WERI-Rb-1 (cell line): Measurements from ENCODE around the gene KLF2.

Source experiments
- DNase-seq: peaks from one replicate; pipeline ENCODE4 v3.0.0-alpha.2; 2020
- H3K27ac ChIP-seq: fragments of 250-450 bp; sonication (Bioruptor Pico); 2 replicates; pipeline ENCODE4 v1.5.1; 2020; ENCODE audit warnings: mild to moderate bottlenecking, moderate library complexity
- H3K27me3 ChIP-seq: fragments of 250-450 bp; sonication (Bioruptor Pico); 2 replicates; pipeline ENCODE4 v1.5.1; 2021; ENCODE audit warnings: mild to moderate bottlenecking, low read depth, moderate library complexity; ENCODE audit not compliant: insufficient read depth, severe bottlenecking
- H3K36me3 ChIP-seq: fragments of 250-450 bp; sonication (Bioruptor Pico); 2 replicates; pipeline ENCODE4 v1.5.1; 2020; ENCODE audit warnings: mild to moderate bottlenecking, moderate library complexity
- H3K4me3 ChIP-seq: 2 replicates; pipeline ENCODE4 v1.5.1; 2011; ENCODE audit warnings: low read depth, mild to moderate bottlenecking, control low read depth, low read length
- H3K9me3 ChIP-seq: fragments of 250-450 bp; sonication (Bioruptor Pico); 2 replicates; pipeline ENCODE4 v1.5.1; 2021; ENCODE audit warnings: mild to moderate bottlenecking, moderate library complexity; ENCODE audit not compliant: severe bottlenecking
- TF ChIP-seq, protein P1 (sequence below): IDR thresholded peaks from 2 replicates; pipeline ENCODE4 v1.5.1; 2011; ENCODE audit warnings: low read depth, mild to moderate bottlenecking, control low read depth, inconsistent platforms, low read length

Gene KLF2

DNA sequence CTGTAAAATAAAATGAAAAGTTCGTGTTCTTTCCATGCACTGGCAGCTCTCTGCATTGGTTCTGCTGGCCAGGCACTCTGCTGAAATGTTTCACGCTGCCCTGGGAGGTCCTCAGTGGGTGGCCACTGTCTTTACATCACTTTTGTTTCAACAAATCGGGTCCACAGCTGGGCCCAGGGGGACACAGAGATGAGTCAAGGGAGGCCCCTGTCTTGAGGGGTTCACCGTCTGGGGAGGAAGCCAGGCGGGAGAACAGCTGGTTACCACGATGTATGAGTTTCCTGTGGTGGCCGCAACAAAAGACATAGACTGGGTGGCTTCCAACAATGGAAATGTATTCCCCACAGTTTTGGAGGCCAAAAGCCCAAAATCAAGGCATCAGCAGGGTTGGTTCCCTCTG lies 5.1 kb upstream of the KLF2 start:
- Histone ChIP-seq H3K27me3 (no peaks in the 10 kb centered on the region), H3K9me3 (peaks cover 2% of the 10 kb centered on the region), H3K27ac (no peak overlapping the region), H3K4me3 (no peak overlapping the region), H3K36me3 (no peaks in the 10 kb centered on the region)
- TF ChIP-seq, protein P1, sequence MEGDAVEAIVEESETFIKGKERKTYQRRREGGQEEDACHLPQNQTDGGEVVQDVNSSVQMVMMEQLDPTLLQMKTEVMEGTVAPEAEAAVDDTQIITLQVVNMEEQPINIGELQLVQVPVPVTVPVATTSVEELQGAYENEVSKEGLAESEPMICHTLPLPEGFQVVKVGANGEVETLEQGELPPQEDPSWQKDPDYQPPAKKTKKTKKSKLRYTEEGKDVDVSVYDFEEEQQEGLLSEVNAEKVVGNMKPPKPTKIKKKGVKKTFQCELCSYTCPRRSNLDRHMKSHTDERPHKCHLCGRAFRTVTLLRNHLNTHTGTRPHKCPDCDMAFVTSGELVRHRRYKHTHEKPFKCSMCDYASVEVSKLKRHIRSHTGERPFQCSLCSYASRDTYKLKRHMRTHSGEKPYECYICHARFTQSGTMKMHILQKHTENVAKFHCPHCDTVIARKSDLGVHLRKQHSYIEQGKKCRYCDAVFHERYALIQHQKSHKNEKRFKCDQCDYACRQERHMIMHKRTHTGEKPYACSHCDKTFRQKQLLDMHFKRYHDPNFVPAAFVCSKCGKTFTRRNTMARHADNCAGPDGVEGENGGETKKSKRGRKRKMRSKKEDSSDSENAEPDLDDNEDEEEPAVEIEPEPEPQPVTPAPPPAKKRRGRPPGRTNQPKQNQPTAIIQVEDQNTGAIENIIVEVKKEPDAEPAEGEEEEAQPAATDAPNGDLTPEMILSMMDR = no peak
- DNase-seq = no peak

DNA sequence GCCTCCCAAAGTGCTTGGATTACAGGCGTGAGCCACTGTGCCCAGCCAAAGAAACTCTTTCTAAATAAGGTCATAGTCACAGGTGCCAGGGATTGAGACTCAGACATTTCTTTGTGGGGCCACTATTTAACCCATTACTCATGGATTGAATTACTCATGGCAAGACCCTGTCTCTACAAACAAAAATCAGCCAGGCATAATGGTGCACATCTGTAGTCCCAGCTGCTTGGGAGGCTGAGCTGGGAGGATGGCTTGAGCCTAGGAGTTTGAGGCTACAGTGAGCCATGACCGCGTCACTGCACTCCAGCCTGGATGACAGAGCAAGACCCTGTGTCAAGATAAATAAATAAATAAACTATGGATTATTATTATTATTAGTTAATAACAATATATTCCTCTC lies 3.6 kb upstream of the KLF2 start:
- H3K36me3 ChIP-seq = no peaks in the 10 kb centered on the region
- DNase-seq = no peak
- H3K9me3 ChIP-seq = peaks cover 2% of the 10 kb centered on the region
- no peak overlapping the region for H3K4me3 ChIP-seq
- no peak overlapping the region for H3K27ac ChIP-seq
- H3K27me3 ChIP-seq = no peaks in the 10 kb centered on the region
- TF ChIP-seq, protein P1 = no peak

DNA sequence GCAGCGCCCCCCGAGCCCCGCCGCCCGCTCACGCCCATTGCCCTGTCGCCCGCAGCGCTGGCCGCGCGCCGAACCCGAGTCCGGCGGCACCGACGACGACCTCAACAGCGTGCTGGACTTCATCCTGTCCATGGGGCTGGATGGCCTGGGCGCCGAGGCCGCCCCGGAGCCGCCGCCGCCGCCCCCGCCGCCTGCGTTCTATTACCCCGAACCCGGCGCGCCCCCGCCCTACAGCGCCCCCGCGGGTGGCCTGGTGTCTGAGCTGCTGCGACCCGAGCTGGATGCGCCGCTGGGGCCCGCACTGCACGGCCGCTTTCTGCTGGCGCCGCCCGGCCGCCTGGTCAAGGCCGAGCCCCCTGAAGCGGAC lies 518 bp downstream of the KLF2 start:
- Histone ChIP-seq H3K36me3 (0 out of 2 replicates have a peak, but pooled peaks cover 3% of the 10 kb centered on the region), H3K27ac (peak overlapping the region; percentile 44), H3K27me3 (no peaks in the 10 kb centered on the region), H3K9me3 (no peaks in the 10 kb centered on the region), H3K4me3 (peak overlapping the region; percentile 42)
- TF ChIP-seq, protein P1 = 0 out of 2 replicates have a peak, but pooled peaks have one; percentile 8
- peak; percentile 55 for DNase-seq

DNA sequence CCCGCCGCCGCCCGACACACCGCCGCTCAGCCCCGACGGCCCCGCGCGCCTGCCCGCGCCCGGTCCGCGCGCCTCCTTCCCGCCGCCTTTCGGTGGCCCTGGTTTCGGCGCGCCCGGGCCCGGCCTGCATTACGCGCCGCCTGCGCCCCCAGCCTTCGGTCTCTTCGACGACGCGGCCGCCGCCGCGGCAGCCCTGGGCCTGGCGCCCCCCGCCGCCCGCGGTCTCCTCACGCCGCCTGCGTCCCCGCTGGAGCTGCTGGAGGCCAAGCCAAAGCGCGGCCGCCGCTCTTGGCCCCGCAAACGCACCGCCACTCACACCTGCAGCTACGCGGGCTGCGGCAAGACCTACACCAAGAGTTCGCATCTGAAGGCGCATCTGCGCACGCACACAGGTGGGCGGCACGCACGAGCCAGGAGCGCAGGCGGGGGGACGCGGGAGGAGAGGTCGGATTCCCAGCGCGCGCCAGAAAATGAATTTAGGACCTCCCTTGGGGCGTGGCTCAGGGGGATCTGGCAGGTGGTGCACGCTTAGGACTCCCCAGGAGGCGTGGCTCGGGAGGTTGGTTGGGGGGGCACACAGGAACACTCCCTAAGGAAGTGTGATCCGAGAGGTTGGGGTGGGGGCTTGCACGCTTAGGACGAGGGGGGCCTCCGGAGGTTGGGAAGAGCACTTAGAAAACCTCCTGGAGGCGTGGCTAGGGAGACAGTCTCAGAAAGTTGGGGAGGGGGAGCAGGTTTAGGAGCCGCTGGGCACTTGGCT lies 1.2 kb downstream of the KLF2 start:
- no peaks in the 10 kb centered on the region for H3K27me3 ChIP-seq
- H3K4me3 ChIP-seq = peak overlapping the region; percentile 50
- TF ChIP-seq, protein P1 = no peak
- peak; percentile 86 for DNase-seq
- no peaks in the 10 kb centered on the region for H3K9me3 ChIP-seq
- 0 out of 2 replicates have a peak, but pooled peaks cover 3% of the 10 kb centered on the region for H3K36me3 ChIP-seq
- H3K27ac ChIP-seq = no peak overlapping the region

DNA sequence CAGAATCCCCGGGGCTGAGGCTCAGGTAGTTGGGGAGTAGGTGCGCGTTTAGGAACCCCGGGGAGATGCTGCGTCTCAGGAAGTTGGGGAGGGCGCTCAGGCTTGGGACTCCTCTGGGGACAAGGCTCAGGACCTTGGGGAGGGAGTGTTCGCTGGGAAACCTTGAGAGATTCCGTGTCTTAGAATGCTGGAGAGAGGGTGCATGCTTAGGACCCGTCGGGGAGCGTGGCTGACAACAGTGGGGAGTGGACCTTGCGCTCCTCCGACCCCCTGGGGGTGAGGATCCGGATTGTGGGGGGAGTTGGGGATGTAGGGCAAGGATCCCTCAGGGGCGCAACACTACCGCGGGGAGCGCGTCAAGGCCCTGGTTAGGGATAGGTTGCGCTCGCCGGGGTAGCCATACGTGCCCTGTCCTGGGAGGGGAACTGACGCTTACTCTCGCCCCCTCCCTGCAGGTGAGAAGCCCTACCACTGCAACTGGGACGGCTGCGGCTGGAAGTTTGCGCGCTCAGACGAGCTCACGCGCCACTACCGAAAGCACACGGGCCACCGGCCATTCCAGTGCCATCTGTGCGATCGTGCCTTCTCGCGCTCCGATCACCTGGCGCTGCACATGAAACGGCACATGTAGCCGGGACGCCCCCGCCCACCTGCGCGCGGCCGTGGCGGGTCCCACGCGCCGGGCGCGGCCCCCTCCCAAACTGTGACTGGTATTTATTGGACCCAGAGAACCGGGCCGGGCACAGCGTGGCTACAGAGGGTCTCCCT lies 2.0 kb downstream of the KLF2 start:
- Histone ChIP-seq H3K36me3 (0 out of 2 replicates have a peak, but pooled peaks cover 3% of the 10 kb centered on the region), H3K27me3 (no peaks in the 10 kb centered on the region), H3K4me3 (peak overlapping the region; percentile 50), H3K27ac (no peak overlapping the region), H3K9me3 (no peaks in the 10 kb centered on the region)
- TF ChIP-seq, protein P1 = no peak
- no peak for DNase-seq
